Immature natural killer cell (primary cell): ENCODE results near the gene ADAMTS10. TPM values are rescaled to one million over a fixed set of nuclear protein-coding genes. Genes with fewer than 3 reads are reported as not detected.

Experiments used
- DNase-seq, 3 donors: peaks; one replicate each; pipeline ENCODE4 v3.0.0; 2022; ENCODE audit warnings: mixed read lengths in 1 of 3
- H3K27ac Mint-ChIP-seq, 6 donors: one replicate each; pipeline ENCODE4 v1.8.0; 2020; ENCODE audit warnings: mixed read lengths in 6 of 6, mild to moderate bottlenecking in 5 of 6, inconsistent platforms in 4 of 6, moderate library complexity in 3 of 6
- H3K27me3 Mint-ChIP-seq, 3 donors: one replicate each; pipeline ENCODE4 v1.8.0; 2020 to 2021; ENCODE audit warnings: low read depth in 3 of 3, mild to moderate bottlenecking in 3 of 3, mixed read lengths in 3 of 3, moderate library complexity in 3 of 3, inconsistent platforms in 1 of 3
- H3K36me3 Mint-ChIP-seq, 3 donors: one replicate each; pipeline ENCODE4 v1.8.0; 2020; ENCODE audit warnings: mixed read lengths in 3 of 3, inconsistent platforms in 2 of 3, mild to moderate bottlenecking in 2 of 3
- H3K4me1 Mint-ChIP-seq, 2 donors: one replicate each; pipeline ENCODE4 v1.8.0; 2020; ENCODE audit warnings: inconsistent platforms in 2 of 2, mild to moderate bottlenecking in 2 of 2, mixed read lengths in 2 of 2, moderate library complexity in 1 of 2
- H3K4me3 Mint-ChIP-seq, 5 donors: one replicate each; pipeline ENCODE4 v1.8.0; 2020; ENCODE audit warnings: mild to moderate bottlenecking in 5 of 5, mixed read lengths in 5 of 5, inconsistent platforms in 3 of 5, moderate library complexity in 3 of 5
- H3K9me3 Mint-ChIP-seq, 6 donors: one replicate each; pipeline ENCODE4 v1.8.0; 2020; ENCODE audit warnings: mild to moderate bottlenecking in 6 of 6, mixed read lengths in 6 of 6, inconsistent platforms in 4 of 6, moderate library complexity in 3 of 6
- polyA plus RNA-seq, 3 donors: library from polyadenylated mRNA; unstranded; fragments of 300-500 nt; fragmentation: Illumina TruSeq; gene quantifications; one replicate each; pipeline ENCODE4 v1.2.3, GENCODE V29; 2021

ADAMTS10 gene
- 1 to 10 TPM; 1.4 to 7.4 (median 2.3) TPM for polyA plus RNA-seq

DNA sequence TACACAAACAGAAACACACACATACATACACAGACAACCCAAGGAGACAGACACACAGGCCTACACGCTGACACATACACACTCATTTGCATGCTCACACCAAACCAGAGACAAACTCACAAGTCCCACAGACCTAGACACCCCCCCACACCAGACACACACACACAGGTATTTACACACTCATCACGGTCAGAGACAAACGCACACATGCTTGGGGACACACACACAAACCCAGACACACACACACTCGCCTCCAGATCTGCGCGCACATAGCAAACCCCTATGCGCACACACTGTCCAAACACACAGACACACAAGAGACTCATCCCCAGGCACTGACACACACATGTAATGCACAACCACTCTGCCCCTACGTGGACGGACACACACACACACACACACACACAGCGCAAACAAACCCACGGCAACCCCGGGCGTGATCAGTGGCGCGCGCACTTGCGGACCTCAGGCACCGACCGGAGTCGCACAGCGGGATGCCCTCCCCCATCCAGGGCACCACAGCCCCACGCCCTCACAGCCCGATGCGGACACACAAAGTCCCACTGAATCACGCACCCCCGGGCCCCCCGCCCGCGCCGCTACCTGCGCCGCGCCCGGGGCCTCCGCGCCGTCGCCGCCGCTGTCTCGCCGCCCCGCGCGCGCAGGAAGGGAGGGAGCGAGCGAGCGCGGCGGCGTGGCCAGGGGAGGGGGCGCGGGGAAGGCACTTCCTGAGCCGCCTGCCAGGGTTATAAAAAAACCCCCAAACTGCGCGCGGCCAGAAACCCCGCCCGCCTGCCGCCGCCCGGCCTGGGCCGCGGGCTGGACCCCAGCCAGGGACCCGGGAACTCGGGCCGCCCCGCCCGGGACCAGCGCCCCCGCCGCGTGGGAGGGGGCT is at the start of gene ADAMTS10:
ADAMTS10 (minus strand) TSS at position 675 of the 895 bp plus-strand sequence. CDS start 5,005 bp downstream, outside the sequence.
- peak; percentile 74 to 77 (median 77) for DNase-seq
- H3K4me1 Mint-ChIP-seq: peaks cover 67 to 76% of the 10 kb centered on the region in 2 donors

DNA sequence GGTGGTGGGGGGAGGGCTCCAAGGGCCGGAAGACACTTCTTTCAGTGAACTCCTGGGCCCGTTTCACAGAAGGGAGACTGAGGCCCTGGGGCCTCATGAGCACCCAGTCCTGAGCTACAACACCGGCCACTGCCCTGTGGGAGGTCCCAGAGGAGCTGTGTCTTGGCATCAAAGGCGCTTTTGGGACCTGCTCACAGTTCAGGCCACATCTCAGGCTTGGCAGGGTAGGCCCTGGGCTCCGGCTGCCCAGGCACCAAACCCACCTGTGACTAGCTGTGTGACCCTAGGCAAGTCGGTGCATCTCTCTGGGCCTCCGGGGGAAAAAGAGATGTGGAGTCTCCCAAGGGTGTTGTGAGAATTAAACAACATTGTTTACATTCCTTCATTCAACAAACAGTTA is 49.4 kb upstream of the ADAMTS10 start:
- Mint-ChIP-seq H3K4me3 (peak overlapping the region in 1 of 5 donors; percentile 27), H3K36me3 (no peaks in the 10 kb centered on the region), H3K4me1 (peaks cover 47 to 89% of the 10 kb centered on the region in 2 donors), H3K27ac (peak overlapping the region in 3 of 6 donors; percentile 10 to 62 (median 36)), H3K27me3 (peaks cover 1 to 18% (median 5%) of the 10 kb centered on the region in 3 donors), H3K9me3 (no peaks in the 10 kb centered on the region)
- no peak for DNase-seq

More for the DNA sequence above, at the start of gene ADAMTS10:
- Mint-ChIP-seq H3K9me3 (peaks cover 0 to 2% (median 0%) of the 10 kb centered on the region in 6 donors), H3K27me3 (peaks cover 17 to 27% (median 22%) of the 10 kb centered on the region in 3 donors), H3K36me3 (peaks cover 0 to 19% (median 9%) of the 10 kb centered on the region in 3 donors), H3K27ac (peak within 1 kb of the TSS; percentile 95 to 99 (median 96)), H3K4me3 (peak within 1 kb of the TSS; percentile 95 to 99 (median 99))

DNA sequence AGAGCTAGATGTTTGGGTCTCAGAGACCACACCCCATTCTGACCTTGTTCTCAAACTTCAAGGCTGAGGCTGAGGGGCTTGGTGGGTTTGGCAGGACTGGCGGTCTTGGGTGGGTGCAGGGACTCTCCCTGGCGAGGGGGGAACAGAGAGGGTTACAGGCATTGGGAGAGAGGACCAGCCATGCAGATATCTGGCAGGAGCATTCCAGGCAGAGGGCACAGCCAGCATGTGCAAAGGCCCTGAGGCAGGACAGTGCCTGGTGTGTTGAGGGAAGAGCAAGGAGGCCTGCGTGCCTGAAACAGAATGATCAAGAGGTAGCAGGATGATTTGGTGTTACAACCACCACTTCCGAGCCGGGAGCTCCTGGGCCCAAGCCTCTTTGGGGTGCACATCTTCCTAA is 47.4 kb upstream of the ADAMTS10 start:
- peak overlapping the region; percentile 67 to 89 (median 82) for H3K4me3 Mint-ChIP-seq
- no peak for DNase-seq
- peaks cover 0 to 22% (median 5%) of the 10 kb centered on the region in 3 donors for H3K27me3 Mint-ChIP-seq
- peak overlapping the region in 4 of 6 donors; percentile 9 to 78 (median 74) for H3K27ac Mint-ChIP-seq
- peaks cover 32 to 74% of the 10 kb centered on the region in 2 donors for H3K4me1 Mint-ChIP-seq
- no peaks in the 10 kb centered on the region for H3K9me3 Mint-ChIP-seq
- H3K36me3 Mint-ChIP-seq: no peaks in the 10 kb centered on the region

DNA sequence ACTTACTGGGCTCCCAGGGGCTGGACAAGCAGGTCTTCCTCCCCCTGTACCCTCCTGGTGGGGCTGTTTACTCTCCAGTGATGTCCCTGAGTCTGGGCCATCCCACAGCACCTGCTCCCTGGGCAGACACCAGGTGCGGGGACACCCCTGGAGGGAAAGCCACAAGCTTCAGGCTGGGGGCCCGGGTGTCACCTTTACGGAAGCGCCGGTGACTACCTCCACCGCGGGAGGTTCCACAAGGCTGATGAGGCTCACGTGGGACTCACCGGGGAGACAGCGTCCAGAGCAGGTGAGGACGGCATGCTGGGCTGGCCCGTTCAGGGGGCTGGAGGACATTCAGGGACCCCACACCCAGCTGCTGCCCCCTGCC is 44.8 kb upstream of the ADAMTS10 start:
- H3K36me3 Mint-ChIP-seq: no peaks in the 10 kb centered on the region
- H3K4me3 Mint-ChIP-seq: peak overlapping the region; percentile 71 to 89 (median 82)
- H3K4me1 Mint-ChIP-seq: peaks cover 28 to 67% of the 10 kb centered on the region in 2 donors
- H3K27me3 Mint-ChIP-seq: peaks cover 0 to 17% (median 3%) of the 10 kb centered on the region in 3 donors
- H3K27ac Mint-ChIP-seq: peak overlapping the region in 3 of 6 donors; percentile 78
- peak in 2 of 3 donors; percentile 42 to 49 for DNase-seq
- no peaks in the 10 kb centered on the region for H3K9me3 Mint-ChIP-seq

DNA sequence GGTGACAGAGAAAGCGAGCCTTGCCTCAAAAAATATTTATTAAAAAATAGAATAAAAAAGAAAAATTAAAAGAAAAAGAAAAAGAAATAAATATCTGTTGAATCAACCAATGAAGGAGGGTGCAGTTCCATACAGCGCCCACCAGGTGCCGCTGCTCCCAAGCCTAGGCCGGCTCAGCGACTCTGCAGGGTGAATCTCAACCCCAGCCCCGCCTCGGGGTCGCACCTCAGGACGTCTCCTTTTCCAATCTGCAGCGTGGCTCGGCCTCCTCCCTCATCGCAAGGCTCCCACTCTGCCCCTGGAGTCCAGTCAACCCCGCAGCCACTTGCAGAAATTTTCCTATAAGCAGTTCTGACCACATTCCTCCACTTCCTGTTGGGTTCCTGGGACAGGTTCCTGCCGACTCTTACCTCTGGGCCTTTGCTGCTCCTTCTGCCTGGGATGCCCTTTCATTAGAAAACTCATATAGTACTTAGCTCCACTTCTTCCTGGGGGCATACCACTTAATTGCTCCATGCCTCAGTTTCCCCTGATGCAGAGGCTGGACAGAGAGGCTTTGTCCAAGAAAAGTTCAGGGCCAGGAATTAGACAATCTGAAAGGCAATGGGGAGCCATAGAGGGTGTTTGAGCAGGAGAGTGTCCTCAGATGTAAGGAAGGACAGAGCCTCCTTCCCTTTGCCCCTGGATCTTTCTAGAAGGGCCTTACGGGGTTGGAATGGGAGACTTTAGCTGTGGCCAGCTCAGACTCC is 44.2 kb upstream of the ADAMTS10 start:
- DNase-seq: peak; percentile 68 to 72 (median 69)
- Mint-ChIP-seq H3K27ac (peak overlapping the region in 5 of 6 donors; percentile 29 to 78 (median 46)), H3K4me1 (peaks cover 33 to 68% of the 10 kb centered on the region in 2 donors), H3K27me3 (peaks cover 0 to 17% (median 3%) of the 10 kb centered on the region in 3 donors), H3K4me3 (peak overlapping the region; percentile 73 to 89 (median 75)), H3K9me3 (no peaks in the 10 kb centered on the region), H3K36me3 (no peaks in the 10 kb centered on the region)

DNA sequence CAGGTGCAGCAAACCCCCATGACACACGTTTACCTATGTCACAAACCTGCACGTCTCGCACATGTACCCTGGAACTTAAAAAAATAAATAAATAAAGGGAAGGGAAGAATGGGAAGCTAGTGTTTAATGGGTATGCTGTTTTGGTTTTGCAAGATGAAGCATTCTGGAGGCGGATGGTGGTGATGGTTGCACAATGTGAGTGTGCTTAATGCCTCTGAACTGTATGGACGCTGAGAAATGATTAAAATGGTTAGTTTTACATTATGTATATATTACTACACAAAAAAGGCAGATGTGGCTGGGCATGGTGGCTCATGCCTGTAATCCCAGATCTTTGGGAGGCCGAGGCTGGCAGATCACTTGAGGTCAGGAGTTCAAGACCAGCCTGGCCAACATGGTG is 37.7 kb upstream of the ADAMTS10 start:
- H3K27ac Mint-ChIP-seq: no peak overlapping the region
- H3K9me3 Mint-ChIP-seq: no peaks in the 10 kb centered on the region
- no peak overlapping the region for H3K4me3 Mint-ChIP-seq
- H3K36me3 Mint-ChIP-seq: no peaks in the 10 kb centered on the region
- H3K4me1 Mint-ChIP-seq: peaks cover 13 to 23% of the 10 kb centered on the region in 2 donors
- H3K27me3 Mint-ChIP-seq: peaks cover 2 to 4% (median 3%) of the 10 kb centered on the region in 3 donors
- DNase-seq: no peak

DNA sequence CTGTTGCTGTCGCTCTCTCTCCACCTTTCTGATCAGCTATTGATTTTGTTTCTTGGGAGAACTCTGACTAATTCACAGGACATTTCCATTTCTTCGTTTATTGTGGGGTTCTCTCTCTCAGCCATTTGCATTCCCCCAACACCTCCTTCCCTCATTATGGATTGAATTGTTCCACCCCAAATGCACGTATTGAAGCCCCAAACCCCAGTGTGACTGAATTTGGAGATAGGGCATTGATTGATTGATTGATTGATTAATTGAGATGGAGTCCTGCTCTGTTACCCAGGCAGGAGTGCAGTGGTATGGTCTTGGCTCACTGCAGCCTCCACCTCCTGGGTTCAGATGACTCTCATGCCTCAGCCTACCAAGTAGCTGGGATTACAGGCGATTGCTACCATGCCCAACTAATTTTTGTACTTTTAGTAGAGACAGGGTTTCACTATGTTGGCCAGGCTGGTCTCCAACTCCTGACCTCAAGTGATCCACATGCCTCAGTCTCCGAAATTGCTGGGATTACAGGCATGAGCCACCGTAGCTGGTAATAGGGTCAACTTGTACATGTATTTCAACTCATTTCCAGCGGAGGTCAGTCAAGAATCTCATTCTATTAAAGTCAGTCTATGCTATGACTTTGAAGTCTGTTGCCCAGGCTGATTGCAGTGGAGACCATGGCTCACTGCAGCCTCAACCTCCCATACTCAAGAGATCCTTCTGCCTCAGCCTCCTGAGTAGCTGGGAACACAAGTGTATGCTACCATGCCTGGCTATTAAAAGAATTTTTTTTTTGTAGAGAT is 33.5 kb upstream of the ADAMTS10 start:
- Mint-ChIP-seq H3K27ac (no peak overlapping the region), H3K4me1 (peaks cover 4 to 9% of the 10 kb centered on the region in 2 donors), H3K9me3 (no peaks in the 10 kb centered on the region), H3K4me3 (no peak overlapping the region), H3K36me3 (no peaks in the 10 kb centered on the region), H3K27me3 (peaks cover 3 to 11% (median 6%) of the 10 kb centered on the region in 3 donors)
- no peak for DNase-seq

DNA sequence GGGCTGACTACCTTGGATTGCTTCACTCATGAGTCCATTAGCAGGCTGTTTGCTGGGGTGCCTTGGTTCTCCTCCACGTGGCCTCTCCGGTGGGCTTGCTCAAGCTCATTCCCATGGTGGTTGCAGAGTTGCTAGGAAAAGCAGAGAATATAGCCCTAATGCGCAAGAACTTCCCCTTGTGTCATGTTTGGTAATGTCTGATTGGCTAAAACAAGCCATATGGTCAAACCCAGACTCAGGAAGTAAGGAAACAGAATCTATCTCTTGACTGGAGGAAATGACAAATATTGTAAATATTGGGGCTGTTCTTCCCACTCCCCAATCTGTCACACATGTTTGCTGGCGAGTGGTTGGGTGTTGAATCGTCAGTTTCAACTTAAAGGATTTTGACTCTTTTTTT is 32.0 kb upstream of the ADAMTS10 start:
- DNase-seq: no peak
- H3K4me1 Mint-ChIP-seq: peaks cover 9% of the 10 kb centered on the region in 2 donors
- no peak overlapping the region for H3K27ac Mint-ChIP-seq
- no peaks in the 10 kb centered on the region for H3K9me3 Mint-ChIP-seq
- H3K4me3 Mint-ChIP-seq: no peak overlapping the region
- H3K36me3 Mint-ChIP-seq: no peaks in the 10 kb centered on the region
- H3K27me3 Mint-ChIP-seq: peaks cover 5 to 11% (median 8%) of the 10 kb centered on the region in 3 donors

DNA sequence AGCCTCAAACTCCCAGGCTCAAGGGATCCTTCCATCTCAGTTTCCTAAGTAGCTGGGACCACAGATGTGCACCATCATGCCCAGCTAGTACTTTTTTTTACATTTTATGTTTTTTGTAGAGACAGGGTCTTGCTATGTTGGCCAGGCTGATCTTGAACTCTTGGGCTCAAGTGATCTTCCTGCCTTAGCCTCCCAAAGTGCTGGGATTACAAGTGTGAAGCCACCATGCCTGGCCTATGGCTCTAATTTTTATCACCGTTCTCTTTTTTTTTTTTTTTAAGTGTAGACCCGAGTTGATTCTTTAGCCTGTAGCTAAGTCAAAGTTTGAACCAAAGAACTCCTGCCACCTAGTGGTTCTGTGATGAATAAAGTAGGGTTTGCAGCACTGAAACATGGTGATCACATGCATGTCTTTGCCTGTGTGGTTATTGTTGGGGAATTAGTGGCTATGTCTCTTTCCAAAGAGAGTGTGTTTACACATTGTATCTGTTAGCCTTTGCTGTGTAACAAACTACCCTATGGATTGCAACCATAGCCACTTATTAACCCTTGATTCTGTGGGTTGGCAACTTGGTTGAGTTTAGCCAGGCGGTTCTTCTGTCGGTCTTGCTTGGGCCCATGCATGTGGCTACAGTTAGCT is 31.5 kb upstream of the ADAMTS10 start:
- no peaks in the 10 kb centered on the region for H3K9me3 Mint-ChIP-seq
- no peak overlapping the region for H3K4me3 Mint-ChIP-seq
- H3K4me1 Mint-ChIP-seq: peaks cover 9% of the 10 kb centered on the region in 2 donors
- peak overlapping the region in 2 of 6 donors; percentile 26 to 82 for H3K27ac Mint-ChIP-seq
- H3K27me3 Mint-ChIP-seq: peaks cover 5 to 11% (median 8%) of the 10 kb centered on the region in 3 donors
- H3K36me3 Mint-ChIP-seq: no peaks in the 10 kb centered on the region
- DNase-seq: peak; percentile 55 to 67 (median 67)

DNA sequence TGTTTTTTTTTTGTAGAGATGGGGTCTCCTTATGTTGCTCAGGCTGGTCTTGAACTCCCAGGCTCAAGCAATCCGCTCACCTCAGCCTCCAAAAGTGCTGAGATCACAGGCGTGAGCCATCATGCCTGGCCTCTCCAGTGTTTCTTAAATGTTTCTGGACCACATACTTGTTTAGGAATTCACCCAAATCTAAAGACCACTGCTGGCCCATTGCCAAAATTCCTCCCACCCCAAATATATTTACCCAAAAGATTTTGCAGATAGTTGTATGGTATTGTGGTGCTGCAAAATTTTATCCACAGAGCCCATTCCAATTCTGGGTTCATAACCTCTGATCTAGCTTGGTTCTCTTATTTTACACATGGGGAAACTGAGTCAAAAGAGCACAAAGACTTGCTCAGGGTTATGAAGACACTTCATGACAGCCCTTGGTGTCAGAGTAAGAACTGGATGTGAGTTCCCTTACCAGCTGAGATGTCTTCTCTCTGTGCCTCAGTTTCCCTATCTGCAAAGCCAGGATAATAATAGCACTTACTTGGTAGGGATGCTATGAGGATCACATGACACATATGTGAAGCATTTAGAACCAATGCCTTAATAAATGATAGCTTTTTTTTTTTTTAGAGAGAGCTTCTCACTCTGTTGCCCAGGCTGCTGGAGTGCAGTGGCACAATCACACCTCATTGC is 30.8 kb upstream of the ADAMTS10 start:
- Mint-ChIP-seq H3K36me3 (no peaks in the 10 kb centered on the region), H3K9me3 (no peaks in the 10 kb centered on the region), H3K27me3 (peaks cover 9 to 12% (median 9%) of the 10 kb centered on the region in 3 donors), H3K27ac (no peak overlapping the region), H3K4me1 (peaks cover 9% of the 10 kb centered on the region in 2 donors), H3K4me3 (no peak overlapping the region)
- DNase-seq: no peak

DNA sequence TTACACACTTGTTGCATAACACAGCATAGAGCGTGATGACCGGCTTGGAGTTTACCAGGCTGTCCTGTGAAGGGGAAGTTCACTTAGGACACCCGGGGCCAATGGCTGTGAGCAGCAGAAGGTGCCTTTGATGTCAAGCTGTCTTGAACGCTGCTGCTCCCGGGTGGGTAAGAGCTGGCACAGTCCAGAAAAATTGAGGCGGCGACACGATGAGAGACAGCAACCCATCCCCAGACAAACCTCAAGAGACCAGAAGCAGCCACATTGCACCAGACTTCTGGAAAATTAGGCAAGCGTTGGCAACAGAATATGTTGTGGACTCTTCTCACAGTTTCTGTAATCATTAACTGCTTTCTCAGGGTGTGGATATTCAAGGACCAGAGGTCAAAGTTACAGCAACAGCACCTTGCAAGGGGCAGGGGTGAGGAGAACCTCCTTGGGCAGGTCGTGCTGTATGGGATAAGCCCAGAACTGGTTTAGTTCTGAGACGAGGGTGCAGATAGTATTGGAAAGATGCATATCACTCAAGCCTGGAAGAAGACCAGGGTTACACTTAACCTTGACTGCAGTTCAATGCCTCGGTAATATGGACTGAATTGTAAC is 30.0 kb upstream of the ADAMTS10 start:
- no peak for DNase-seq
- H3K4me1 Mint-ChIP-seq: peaks cover 9% of the 10 kb centered on the region in 2 donors
- peaks cover 9 to 12% (median 9%) of the 10 kb centered on the region in 3 donors for H3K27me3 Mint-ChIP-seq
- no peak overlapping the region for H3K27ac Mint-ChIP-seq
- H3K36me3 Mint-ChIP-seq: no peaks in the 10 kb centered on the region
- H3K4me3 Mint-ChIP-seq: no peak overlapping the region
- H3K9me3 Mint-ChIP-seq: no peaks in the 10 kb centered on the region

DNA sequence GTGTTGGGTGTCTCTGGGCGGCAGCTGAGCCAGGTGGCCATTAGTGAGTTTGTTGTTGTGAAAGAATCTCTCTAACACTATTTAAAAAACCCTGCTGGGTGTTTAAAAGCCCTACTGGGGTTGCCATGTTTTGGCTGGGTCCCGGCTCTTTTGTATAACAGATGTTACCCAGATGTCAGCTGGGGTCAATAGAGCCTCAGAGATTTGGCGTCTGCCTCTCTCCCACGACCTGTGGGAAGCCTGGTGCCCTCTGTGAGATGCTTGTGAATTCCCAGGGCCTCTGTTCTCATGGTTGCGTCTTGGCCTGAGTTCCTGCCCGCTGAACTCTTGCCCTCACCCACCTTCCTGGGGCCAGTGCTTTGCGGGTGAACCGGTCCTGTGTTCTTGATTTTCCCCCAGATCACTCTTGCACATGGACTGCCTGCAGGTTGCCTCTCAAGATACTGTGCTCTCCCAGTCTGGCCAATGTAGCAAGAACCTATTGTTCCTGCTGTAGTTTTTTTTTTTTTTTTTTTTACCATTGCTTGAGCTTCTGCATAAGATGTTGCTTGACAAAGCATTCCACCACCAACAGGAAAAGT is 29.4 kb upstream of the ADAMTS10 start:
- Mint-ChIP-seq H3K36me3 (no peaks in the 10 kb centered on the region), H3K4me3 (no peak overlapping the region), H3K4me1 (peaks cover 9 to 11% of the 10 kb centered on the region in 2 donors), H3K27me3 (peaks cover 9 to 12% (median 9%) of the 10 kb centered on the region in 3 donors), H3K9me3 (no peaks in the 10 kb centered on the region), H3K27ac (no peak overlapping the region)
- DNase-seq: no peak
